T-helper 1 cell treated with Interleukin-12 subunit alpha and Interleukin-12 subunit beta and Interleukin-4 antibody, amounts not matched to agents 30 μg/mL and 1 μg/mL, for 36 hours (primary cell): ENCODE measurements around the gene EFCAB7.

ENCODE experiments used
- H3K27ac Mint-ChIP-seq: one replicate; pipeline ENCODE4 v1.8.0; 2021; ENCODE audit warnings: mild to moderate bottlenecking, mixed read lengths
- H3K27me3 Mint-ChIP-seq: one replicate; pipeline ENCODE4 v1.8.0; 2021; ENCODE audit warnings: low read depth, mixed read lengths
- H3K36me3 Mint-ChIP-seq: one replicate; pipeline ENCODE4 v1.8.0; 2021; ENCODE audit warnings: low read depth, mixed read lengths
- H3K4me1 Mint-ChIP-seq: one replicate; pipeline ENCODE4 v1.8.0; 2021; ENCODE audit warnings: low read depth, mixed read lengths
- H3K4me3 Mint-ChIP-seq: one replicate; pipeline ENCODE4 v1.8.0; 2021; ENCODE audit warnings: mild to moderate bottlenecking, moderate library complexity, mixed read lengths
- H3K9me3 Mint-ChIP-seq: one replicate; pipeline ENCODE4 v1.8.0; 2021; ENCODE audit warnings: mixed read lengths

The EFCAB7 gene

GRCh38 chr1:63522891-63523728 lies at the start of gene EFCAB7, which contains the start of gene ITGB3BP:
Gene EFCAB7 (plus strand): TSS chr1:63523525. CDS start chr1:63525573, 2,048 bp downstream.
Gene ITGB3BP (minus strand): TSS chr1:63523225. CDS start chr1:63523133, 92 bp downstream.
- Mint-ChIP-seq H3K4me1 (peaks cover 28% of the 10 kb centered on the region), H3K27ac (peak within 1 kb of the TSS; percentile 97), H3K4me3 (peak within 1 kb of the TSS; percentile 91)

GRCh38 chr1:63475761-63476160 lies 47.6 kb upstream of the EFCAB7 start:
- H3K27me3 Mint-ChIP-seq = no peaks in the 10 kb centered on the region
- H3K4me3 Mint-ChIP-seq = no peak overlapping the region
- H3K4me1 Mint-ChIP-seq = no peaks in the 10 kb centered on the region
- H3K27ac Mint-ChIP-seq = no peak overlapping the region
- H3K36me3 Mint-ChIP-seq = peaks cover 4% of the 10 kb centered on the region
- H3K9me3 Mint-ChIP-seq = peaks cover 2% of the 10 kb centered on the region

More at GRCh38 chr1:63522891-63523728, at the start of gene EFCAB7, which contains the start of gene ITGB3BP:
- no peaks in the 10 kb centered on the region for H3K9me3 Mint-ChIP-seq
- H3K36me3 Mint-ChIP-seq = peaks cover 4% of the 10 kb centered on the region
- H3K27me3 Mint-ChIP-seq = no peaks in the 10 kb centered on the region

DNA sequence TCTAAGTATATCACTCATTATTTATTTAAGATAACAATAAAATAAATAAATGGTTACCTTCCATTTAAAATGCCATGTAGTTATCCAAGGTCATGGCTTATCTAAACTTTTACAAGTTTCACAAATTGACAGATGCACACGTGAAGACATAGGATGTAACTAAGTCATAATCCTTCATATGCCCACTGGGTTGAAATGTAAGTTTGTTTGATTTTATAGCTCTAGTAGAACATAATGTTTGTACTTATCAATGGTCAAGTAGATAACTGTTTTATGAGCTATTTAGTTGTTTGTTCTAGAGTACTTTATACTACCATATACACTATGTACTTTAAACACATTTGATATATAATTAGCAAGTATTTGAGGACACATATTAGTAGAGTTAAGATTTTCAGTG lies 43.3 kb upstream of the EFCAB7 start:
- H3K4me3 Mint-ChIP-seq = no peak overlapping the region

GRCh38 chr1:63486629-63487028 lies 36.7 kb upstream of the EFCAB7 start:
- Mint-ChIP-seq H3K27me3 (no peaks in the 10 kb centered on the region), H3K27ac (no peak overlapping the region), H3K4me1 (no peaks in the 10 kb centered on the region), H3K36me3 (peaks cover 7% of the 10 kb centered on the region), H3K4me3 (no peak overlapping the region), H3K9me3 (no peaks in the 10 kb centered on the region)

More for the DNA sequence above, 43.3 kb upstream of the EFCAB7 start:
- H3K27me3 Mint-ChIP-seq = no peaks in the 10 kb centered on the region
- peaks cover 3% of the 10 kb centered on the region for H3K36me3 Mint-ChIP-seq
- no peaks in the 10 kb centered on the region for H3K4me1 Mint-ChIP-seq
- H3K9me3 Mint-ChIP-seq = no peaks in the 10 kb centered on the region
- H3K27ac Mint-ChIP-seq = no peak overlapping the region

DNA sequence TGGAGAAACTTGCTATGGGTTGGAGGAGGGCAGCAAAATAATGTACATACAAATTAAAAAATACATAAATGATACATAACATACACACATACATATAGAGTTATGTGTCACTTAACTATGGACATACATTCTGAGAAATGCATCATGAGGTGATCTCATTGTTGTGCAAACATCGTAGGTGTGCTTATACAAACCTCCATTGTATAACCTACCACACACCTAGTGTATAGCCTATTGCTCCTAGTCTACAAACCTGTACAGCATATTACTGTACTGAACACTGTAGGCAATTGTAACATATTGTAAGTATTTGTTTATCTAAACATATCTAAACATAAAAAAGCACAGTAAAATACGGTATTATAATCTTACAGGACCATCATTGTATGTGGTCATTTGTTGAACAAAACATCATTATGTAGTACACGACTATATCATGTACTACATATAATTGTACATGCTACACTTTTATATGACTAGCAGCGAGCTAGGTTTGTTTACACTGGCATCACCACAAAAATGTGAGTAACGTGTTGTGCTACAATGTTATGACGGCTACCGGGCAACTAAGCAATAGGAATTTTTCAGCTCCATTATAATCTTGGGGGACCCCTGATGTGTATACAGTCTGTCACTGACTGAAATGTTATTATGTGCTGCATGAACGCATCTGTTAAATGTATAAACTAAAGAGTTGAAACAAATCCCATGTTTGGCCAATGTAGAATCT lies 35.8 kb upstream of the EFCAB7 start:
- Mint-ChIP-seq H3K27ac (no peak overlapping the region), H3K4me1 (peaks cover 3% of the 10 kb centered on the region), H3K27me3 (no peaks in the 10 kb centered on the region), H3K4me3 (no peak overlapping the region), H3K36me3 (peaks cover 7% of the 10 kb centered on the region), H3K9me3 (no peaks in the 10 kb centered on the region)

DNA sequence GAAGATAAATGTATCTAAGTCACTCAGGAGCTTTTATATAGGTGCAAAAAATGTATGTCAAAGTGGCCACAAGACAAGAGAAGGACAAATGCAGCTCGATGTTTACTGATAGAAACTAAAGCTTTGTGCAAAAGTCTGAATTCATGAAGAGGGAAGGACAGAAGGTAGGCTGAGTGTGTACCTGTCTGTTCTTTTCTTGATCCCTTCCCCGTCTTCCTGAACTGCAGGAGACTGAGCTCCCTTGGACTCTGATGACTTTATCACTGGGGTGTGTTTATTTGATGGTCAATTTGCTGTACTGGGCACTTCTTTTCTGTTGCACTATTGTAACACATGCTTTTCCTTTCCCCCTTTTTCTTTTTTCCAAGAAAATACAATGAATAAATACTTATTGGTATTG lies 25.7 kb upstream of the EFCAB7 start:
- Mint-ChIP-seq H3K27me3 (no peaks in the 10 kb centered on the region), H3K27ac (no peak overlapping the region), H3K36me3 (peaks cover 20% of the 10 kb centered on the region), H3K4me1 (peaks cover 11% of the 10 kb centered on the region), H3K9me3 (peaks cover 5% of the 10 kb centered on the region), H3K4me3 (no peak overlapping the region)

GRCh38 chr1:63498106-63498505 lies 25.2 kb upstream of the EFCAB7 start:
- peaks cover 11% of the 10 kb centered on the region for H3K4me1 Mint-ChIP-seq
- no peak overlapping the region for H3K4me3 Mint-ChIP-seq
- no peaks in the 10 kb centered on the region for H3K27me3 Mint-ChIP-seq
- H3K9me3 Mint-ChIP-seq = peaks cover 5% of the 10 kb centered on the region
- H3K27ac Mint-ChIP-seq = no peak overlapping the region
- peaks cover 20% of the 10 kb centered on the region for H3K36me3 Mint-ChIP-seq

GRCh38 chr1:63501256-63501655 lies 22.1 kb upstream of the EFCAB7 start:
- Mint-ChIP-seq H3K4me3 (no peak overlapping the region), H3K9me3 (peaks cover 9% of the 10 kb centered on the region), H3K36me3 (peaks cover 35% of the 10 kb centered on the region), H3K4me1 (peaks cover 11% of the 10 kb centered on the region), H3K27ac (no peak overlapping the region), H3K27me3 (no peaks in the 10 kb centered on the region)

DNA sequence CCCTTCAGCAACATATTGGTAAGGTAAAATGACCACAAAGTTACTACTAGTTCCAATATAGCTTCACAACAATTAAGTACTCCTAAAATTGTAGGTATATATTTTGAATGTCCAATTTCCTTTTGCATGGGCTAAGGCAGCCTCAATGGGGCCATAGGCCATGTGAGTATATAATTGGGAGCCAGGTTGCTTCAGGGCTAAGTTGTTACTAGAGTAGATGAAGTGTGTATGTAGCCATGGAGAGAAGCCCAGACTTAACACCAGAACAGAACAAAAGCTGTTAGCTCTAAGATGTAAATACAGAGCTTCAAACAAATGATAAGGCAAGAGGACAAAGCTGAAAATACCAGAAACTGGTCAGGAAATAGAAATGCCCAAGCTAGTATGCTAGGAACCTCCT lies 16.5 kb upstream of the EFCAB7 start:
- no peak overlapping the region for H3K27ac Mint-ChIP-seq
- peaks cover 2% of the 10 kb centered on the region for H3K4me1 Mint-ChIP-seq
- peaks cover 26% of the 10 kb centered on the region for H3K36me3 Mint-ChIP-seq
- H3K4me3 Mint-ChIP-seq = no peak overlapping the region
- H3K27me3 Mint-ChIP-seq = no peaks in the 10 kb centered on the region
- peaks cover 9% of the 10 kb centered on the region for H3K9me3 Mint-ChIP-seq

DNA sequence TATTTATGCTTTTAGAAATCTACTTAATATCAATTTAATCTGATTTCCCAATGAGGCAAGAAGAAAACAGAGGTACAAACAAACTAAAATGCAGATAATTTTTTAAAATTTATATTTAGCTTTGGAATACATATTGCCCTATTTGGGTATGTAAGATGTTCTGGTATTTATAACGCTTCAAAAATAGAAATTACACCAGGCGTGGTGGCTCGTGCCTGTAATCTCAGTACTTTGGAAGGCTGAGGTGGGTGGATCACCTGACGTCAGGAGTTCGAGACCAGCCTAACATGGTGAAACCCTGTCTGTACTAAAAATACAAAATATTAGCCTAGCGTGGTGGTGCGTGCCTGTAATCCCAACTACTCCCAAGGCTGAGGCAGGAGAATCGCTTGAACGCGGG lies 13.6 kb upstream of the EFCAB7 start:
- Mint-ChIP-seq H3K27ac (no peak overlapping the region), H3K4me3 (no peak overlapping the region), H3K27me3 (no peaks in the 10 kb centered on the region), H3K9me3 (peaks cover 4% of the 10 kb centered on the region), H3K36me3 (peaks cover 23% of the 10 kb centered on the region), H3K4me1 (peaks cover 2% of the 10 kb centered on the region)

GRCh38 chr1:63512584-63512983 lies 10.7 kb upstream of the EFCAB7 start:
- Mint-ChIP-seq H3K4me1 (peaks cover 2% of the 10 kb centered on the region), H3K4me3 (no peak overlapping the region), H3K27ac (no peak overlapping the region), H3K36me3 (peaks cover 7% of the 10 kb centered on the region), H3K27me3 (no peaks in the 10 kb centered on the region), H3K9me3 (no peaks in the 10 kb centered on the region)

- Mint-ChIP-seq H3K4me1 (peaks cover 11% of the 10 kb centered on the region), H3K4me3 (no peak overlapping the region), H3K27me3 (no peaks in the 10 kb centered on the region), H3K9me3 (no peaks in the 10 kb centered on the region), H3K27ac (no peak overlapping the region), H3K36me3 (peaks cover 7% of the 10 kb centered on the region)
Measured at GRCh38 chr1:63516629-63517028, 6.7 kb upstream of the EFCAB7 start.

- H3K36me3 Mint-ChIP-seq = peaks cover 5% of the 10 kb centered on the region
- peak overlapping the region; percentile 97 for H3K27ac Mint-ChIP-seq
Measured at GRCh38 chr1:63523738-63524137, 413 bp downstream of the EFCAB7 start.

GRCh38 chr1:63524201-63524600 lies 876 bp downstream of the EFCAB7 start:
- H3K27ac Mint-ChIP-seq = peak overlapping the region; percentile 97
- no peaks in the 10 kb centered on the region for H3K9me3 Mint-ChIP-seq
- peak overlapping the region; percentile 91 for H3K4me3 Mint-ChIP-seq
- H3K36me3 Mint-ChIP-seq = peaks cover 5% of the 10 kb centered on the region
- H3K4me1 Mint-ChIP-seq = peaks cover 28% of the 10 kb centered on the region
- no peaks in the 10 kb centered on the region for H3K27me3 Mint-ChIP-seq

More at GRCh38 chr1:63523738-63524137, 413 bp downstream of the EFCAB7 start:
- Mint-ChIP-seq H3K4me1 (peaks cover 28% of the 10 kb centered on the region), H3K27me3 (no peaks in the 10 kb centered on the region), H3K4me3 (peak overlapping the region; percentile 91), H3K9me3 (no peaks in the 10 kb centered on the region)

GRCh38 chr1:63532727-63533126 lies 9.4 kb downstream of the EFCAB7 start:
- no peaks in the 10 kb centered on the region for H3K9me3 Mint-ChIP-seq
- H3K27ac Mint-ChIP-seq = no peak overlapping the region
- no peaks in the 10 kb centered on the region for H3K27me3 Mint-ChIP-seq
- H3K36me3 Mint-ChIP-seq = peaks cover 7% of the 10 kb centered on the region
- no peaks in the 10 kb centered on the region for H3K4me1 Mint-ChIP-seq
- no peak overlapping the region for H3K4me3 Mint-ChIP-seq
